ENCODE data around the gene HLX.

Gene HLX

DNA sequence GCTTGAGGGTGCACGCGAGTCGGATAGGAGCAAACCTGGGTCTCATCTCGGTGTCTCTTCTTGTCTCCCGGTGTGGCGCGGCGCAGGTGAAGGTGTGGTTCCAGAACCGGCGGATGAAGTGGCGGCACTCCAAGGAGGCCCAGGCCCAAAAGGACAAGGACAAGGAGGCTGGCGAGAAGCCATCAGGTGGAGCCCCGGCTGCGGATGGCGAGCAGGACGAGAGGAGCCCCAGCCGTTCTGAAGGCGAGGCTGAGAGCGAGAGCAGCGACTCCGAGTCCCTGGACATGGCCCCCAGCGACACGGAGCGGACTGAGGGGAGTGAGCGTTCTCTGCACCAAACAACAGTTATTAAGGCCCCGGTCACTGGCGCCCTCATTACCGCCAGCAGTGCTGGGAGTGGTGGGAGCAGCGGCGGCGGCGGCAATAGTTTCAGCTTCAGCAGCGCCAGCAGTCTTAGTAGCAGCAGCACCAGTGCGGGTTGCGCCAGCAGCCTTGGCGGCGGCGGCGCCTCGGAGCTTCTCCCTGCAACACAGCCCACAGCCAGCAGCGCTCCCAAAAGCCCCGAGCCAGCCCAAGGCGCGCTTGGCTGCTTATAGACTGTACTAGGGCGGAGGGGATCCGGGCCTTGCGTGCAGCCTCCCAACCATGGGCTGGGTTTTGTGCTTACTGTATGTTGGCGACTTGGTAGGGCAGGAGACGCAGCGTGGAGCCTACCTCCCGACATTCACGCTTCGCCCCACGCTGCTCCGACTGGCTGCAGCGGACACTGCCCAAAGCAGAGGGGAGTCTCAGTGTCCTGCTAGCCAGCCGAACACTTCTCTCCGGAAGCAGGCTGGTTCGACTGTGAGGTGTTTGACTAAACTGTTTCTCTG is 5.1 kb downstream of the HLX start:
- no peak for DNase-seq

DNA sequence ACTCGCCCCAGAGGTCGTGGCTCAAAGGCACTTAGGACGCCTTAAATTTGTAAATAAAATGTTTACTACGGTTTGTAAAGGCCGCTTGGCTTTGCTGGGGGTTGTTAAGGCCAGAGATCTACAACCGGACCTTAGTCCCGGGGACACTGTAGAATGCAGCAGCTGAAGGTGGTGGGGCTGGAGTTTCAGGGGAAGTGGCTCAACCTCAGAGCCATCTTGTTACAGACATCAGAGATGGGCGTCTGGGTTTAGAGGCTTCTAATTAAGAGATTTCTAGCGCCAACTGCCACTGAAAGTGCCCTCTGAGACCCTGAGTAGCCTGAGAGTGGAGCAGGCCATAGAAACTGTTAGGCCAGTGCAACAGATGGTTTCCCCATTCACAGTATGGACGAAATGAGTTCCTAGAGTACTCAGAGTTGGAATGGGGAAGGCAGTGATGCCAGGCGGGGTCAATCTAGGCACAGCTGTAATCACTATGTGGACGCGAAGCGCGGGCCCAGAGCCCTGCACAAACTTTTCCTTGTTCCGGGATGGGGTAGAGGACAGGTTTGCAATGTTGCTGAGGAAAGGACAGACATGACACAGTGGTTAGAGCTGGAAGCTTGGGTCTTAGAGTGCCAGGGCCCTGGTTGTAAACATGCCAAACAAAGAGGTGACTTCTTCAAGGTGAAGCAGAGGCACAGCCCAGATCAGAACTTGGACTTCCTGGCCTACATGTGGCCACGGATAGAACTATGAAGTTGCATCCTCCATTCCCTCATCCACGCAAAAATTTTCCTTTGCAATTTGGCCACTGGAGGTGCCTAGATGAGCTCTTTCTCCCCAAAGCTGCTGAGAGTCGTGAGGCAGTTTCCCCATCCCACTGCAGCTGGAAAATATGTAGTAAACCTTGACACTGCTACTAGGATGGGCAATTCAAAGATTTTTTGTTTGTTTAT is 6.0 kb downstream of the HLX start:
- no peak for DNase-seq

- no peak for DNase-seq
Measured at GRCh38 chr1:220885971-220886370, 6.7 kb downstream of the HLX start.

GRCh38 chr1:220886470-220887201 is 7.4 kb downstream of the HLX start:
- DNase-seq: no peak

DNA sequence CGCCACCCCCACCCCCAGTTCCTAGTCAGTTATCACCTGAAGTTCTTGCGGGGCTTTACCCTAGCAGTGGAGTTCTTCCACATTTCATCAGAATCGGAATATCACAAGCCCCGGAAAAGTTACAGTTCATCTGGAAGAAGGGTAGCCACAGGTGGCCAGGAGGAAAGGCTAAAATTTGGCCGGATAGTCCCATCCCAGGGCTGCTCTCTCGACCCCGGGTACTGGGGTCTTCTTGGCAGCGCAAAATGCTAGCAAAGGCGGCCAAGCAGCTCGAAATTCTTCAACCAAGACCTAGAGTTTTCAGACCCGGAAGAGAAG is 7.9 kb downstream of the HLX start:
- no peak for DNase-seq

DNA sequence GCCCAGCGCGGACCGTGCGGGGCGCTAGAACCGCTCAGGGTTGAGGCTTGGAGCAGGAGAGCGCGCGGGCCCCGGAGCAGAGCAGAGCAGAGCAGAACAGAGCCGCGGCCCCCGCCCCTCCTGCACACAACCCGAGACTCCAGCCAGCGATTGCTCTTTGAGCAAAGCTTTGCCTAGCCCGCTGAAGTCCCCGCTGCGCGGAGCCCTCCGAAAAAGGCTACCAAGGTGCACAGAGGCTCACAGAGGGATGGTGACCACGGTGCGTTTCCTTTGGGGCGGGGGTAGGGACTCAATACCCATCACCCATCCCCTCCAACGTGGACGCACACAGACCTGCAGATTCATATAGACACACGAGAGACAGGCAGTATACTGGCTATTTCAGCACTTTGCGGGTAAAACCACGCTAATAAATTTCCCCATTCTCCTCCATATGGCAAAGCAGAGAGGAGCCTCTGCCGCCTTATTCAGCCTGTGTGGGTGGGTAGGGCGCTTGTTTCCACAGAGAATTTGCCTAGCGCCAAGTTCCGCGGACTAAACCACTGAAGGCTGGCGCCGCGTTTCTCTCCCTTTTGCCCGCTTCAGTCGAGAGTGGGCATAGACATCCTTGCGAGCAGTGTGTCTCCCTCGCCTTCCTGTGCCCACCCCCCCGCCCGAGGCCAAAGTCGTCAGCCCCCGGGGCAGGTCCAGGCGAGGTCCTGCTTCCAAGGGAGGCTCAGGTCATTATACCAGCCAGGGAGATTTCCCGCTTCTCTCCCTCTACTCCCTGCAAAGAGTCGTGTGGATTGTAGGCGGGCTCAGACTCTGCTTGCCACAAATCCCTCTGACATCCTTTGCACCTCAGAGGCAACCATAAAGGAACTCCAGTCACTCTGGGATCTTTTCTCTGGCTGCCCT is 8.5 kb downstream of the HLX start:
- DNase-seq: no peak

GRCh38 chr1:220888417-220888986 is 9.3 kb downstream of the HLX start:
- no peak for DNase-seq

GRCh38 chr1:220889333-220889732 is 10.1 kb downstream of the HLX start:
- DNase-seq: no peak

DNA sequence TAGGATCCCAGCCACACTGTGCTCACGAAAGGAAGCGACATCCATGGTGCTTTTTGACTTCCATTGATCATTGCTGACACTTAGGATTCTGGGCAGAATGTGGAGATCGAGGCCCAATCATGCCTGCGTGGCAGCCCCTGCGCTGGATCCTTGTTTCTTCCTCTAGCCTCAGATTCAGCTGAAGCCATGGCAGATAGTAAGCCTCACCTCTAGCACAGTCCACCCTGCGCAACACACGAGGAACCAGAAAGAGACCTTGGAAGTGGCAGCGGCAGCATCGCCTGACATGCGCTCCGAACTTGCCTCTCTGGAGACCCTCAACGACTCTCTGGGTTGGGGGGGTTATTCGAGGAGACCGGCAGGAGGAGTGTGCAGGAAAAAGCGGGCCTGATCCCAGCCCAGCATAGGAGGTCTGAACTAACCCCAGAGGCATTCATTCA is 10.6 kb downstream of the HLX start:
- no peak for DNase-seq

GRCh38 chr1:220890602-220891001 is 11.4 kb downstream of the HLX start:
- no peak for DNase-seq

DNA sequence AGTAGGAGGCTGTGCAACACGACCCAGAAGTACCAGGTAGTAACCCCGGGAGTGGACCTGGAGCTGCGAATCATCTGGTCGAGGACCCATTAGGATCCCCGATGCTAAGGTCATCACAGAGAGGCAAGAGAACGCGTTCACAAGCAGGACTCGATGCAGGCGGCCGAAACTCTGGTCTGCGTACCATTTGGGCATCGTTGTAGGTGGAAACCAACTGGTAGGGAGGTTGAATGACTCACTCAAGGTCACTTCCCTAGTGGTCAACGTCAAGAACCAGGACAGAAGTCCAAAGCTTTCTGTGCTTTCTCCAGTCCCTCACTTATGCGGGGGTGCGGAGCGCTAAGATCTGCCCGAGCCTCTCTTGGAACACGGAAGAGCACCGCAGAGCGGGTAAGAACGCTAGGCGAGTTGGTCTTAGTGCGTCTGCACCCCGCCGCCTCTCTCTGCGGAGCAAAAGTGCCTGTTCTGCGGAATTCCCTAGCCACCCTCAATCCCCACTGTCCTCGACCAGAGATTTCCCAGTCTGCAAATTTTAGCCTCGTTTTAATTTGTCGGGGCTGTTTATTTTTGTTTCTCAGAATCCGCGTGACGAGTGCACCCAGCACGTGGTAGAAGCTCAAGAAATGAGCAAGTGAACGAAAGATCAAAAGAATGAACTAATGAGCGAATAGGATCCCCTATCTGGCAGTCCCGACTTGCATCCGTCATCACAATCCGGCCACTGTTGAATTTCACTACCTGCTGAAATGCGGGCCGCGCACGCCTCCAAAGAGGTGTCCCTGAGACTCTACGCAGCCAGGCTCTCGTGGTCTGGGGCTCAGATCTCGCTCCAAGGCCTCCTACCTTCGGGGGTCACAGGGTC is 12.2 kb downstream of the HLX start:
- DNase-seq: no peak

DNA sequence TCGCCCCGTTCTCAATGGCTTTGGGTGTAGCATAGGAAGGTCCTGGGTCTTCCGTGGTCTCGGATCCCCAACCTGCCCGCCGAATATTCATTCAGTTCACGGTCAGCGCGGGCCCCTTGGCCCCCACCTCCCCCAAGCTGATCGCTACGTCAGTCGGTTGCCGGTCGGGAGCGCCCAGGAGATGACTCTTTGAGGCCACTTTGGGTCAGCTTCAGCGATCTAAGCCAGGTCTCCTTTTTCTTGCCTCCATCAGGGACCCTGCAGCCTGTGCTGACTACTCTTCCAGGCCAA is 12.8 kb downstream of the HLX start:
- no peak for DNase-seq

- no peak for DNase-seq
Measured at GRCh38 chr1:220892997-220893700, 13.9 kb downstream of the HLX start.

DNA sequence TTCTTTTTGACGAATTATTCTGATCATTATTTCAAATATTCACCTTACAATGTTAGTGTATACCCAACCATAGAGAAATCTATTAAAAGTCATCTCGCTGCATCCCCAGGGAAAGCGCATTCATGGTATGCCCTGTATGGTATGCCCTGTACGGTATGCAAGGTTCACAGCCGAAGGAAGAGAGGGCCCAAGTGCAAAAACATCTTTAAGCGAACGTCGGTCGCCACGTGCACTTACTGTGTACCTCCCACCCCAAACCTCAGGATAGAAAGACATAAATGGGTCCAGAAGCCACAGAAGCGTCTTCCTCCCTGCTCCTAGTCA is 14.4 kb downstream of the HLX start:
- DNase-seq: no peak

GRCh38 chr1:220894025-220894923 is 15.0 kb downstream of the HLX start:
- DNase-seq: no peak

DNA sequence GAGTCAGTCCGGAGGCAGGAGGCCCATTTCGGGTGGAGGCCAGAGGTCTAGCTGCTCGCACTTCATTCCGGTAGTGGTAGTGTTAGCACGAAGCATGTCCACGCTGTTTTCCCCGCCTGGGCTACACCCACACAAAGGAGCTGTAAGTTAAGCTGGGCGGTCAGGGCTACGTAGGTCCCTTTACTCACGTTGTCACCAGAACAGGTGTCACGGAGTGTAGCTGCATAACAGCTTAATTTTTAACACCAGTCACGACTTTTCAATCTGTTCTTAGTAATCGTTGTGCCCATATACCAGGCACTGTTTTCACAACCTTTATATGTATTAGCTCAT is 15.6 kb downstream of the HLX start:
- DNase-seq: no peak

- no peak for DNase-seq
Measured at GRCh38 chr1:220895412-220895946, 16.2 kb downstream of the HLX start.

DNA sequence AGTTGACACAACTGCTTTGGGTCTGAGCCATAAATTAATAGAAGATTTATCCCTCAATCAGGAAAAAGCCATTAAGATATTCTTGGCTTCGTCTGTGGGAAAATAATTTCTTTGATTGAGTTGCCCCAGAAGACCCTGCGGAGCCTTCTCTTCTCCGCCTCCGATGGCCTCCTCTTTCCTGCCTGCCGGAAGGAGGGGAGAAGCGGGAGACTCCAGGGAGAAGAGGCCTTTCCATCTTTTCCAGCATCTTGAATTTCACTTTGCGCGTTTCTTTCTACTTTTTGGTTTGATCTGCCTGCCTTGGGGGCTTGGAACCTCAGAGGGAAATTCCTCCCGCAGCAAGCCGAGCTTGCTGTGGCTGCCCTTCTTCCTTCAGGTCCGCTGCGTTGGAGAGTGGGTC is 16.8 kb downstream of the HLX start:
- no peak for DNase-seq

DNA sequence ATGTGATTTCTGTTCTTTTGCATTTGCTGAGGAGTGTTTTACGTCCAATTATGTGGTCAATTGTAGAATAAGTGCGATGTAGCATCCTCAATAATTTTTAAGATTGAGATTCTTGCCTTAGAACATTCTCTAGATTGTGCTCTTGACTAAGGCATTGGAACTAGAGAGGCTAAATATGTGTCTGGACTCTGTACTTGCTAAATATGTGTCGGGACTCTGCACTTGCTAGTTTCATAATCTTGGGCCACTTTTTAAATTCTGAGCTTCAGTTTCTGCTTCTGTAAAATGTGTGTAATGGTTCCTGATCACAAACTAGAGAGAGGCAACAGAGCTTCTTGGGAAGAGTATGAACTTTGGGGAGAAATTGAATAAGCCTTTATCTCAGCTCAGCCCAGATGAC is 21.6 kb downstream of the HLX start:
- no peak for DNase-seq
